IMR-90 (cell line): ENCODE measurements around the gene NLRP1. TPM values are rescaled to one million over a fixed set of nuclear protein-coding genes. Genes with fewer than 3 reads are reported as not detected.

Experiments used
- ATAC-seq: fragments of 200-7000 bp; cut with Tn5 transposase; 2 replicates; pipeline ENCODE4 v1.9.1; 2020; ENCODE audit warnings: low read depth, mild to moderate bottlenecking, moderate library complexity
- BruUV-seq: library from RNA; stranded (reverse); fragments of 400-500 nt; replicated peaks from 2 replicates; lab custom pipeline; 2021; lab: Mats Ljungman, UMichigan
- CTCF ChIA-PET: fragments of 300-600 bp; formaldehyde crosslinking; extraction: SDS; loops from one replicate; lab custom pipeline; 2021; ENCODE audit warnings: antibody characterized with exemption; lab: Yijun Ruan, JAX
- POLR2A ChIA-PET: fragments of 300-600 bp; sonication (Branson Sonifier 250); formaldehyde crosslinking; loops from one replicate; lab custom pipeline; 2022; ENCODE audit warnings: antibody characterized with exemption; ENCODE audit not compliant: unreplicated experiment; lab: Charles Lee
- DNase-seq: peaks from one replicate; pipeline ENCODE4 v3.0.0; 2013
- H2AFZ ChIP-seq: replicated peaks from 2 replicates; pipeline ENCODE3; 2013; ENCODE audit warnings: low read length, mild to moderate bottlenecking; ENCODE audit not compliant: poor library complexity
- H2AK5ac ChIP-seq: 2 replicates; pipeline ENCODE4 v1.6.1; 2013; ENCODE audit warnings: low read depth, low read length, inconsistent platforms
- H2AK9ac ChIP-seq: replicated peaks from 2 replicates; pipeline ENCODE3; 2013; ENCODE audit warnings: mild to moderate bottlenecking, low read depth, low read length, moderate library complexity; ENCODE audit not compliant: poor library complexity
- H2BK120ac ChIP-seq: 2 replicates; pipeline ENCODE4 v1.6.1; 2013; ENCODE audit warnings: low read depth, low read length, inconsistent platforms
- H2BK15ac ChIP-seq: 3 replicates; pipeline ENCODE4 v1.6.1; 2013; ENCODE audit warnings: low read depth, low read length, inconsistent platforms
- H2BK20ac ChIP-seq: 2 replicates; pipeline ENCODE4 v1.6.1; 2013; ENCODE audit warnings: low read depth, mild to moderate bottlenecking, inconsistent platforms, low read length, moderate library complexity
- H2BK5ac ChIP-seq: 2 replicates; pipeline ENCODE4 v1.6.1; 2013; ENCODE audit warnings: mild to moderate bottlenecking, low read depth, low read length, inconsistent platforms; ENCODE audit not compliant: poor library complexity, severe bottlenecking
- H3K14ac ChIP-seq: replicated peaks from 2 replicates; pipeline ENCODE4 v1.6.1; 2013; ENCODE audit warnings: low read depth, low read length, inconsistent platforms
- H3K18ac ChIP-seq: 2 replicates; pipeline ENCODE4 v1.6.1; 2013; ENCODE audit warnings: low read depth, low read length, control low read depth
- H3K23ac ChIP-seq: 2 replicates; pipeline ENCODE4 v1.6.1; 2013; ENCODE audit warnings: low read depth, low read length, inconsistent platforms
- H3K27ac ChIP-seq: 2 replicates; pipeline ENCODE4 v1.5.1; 2013; ENCODE audit warnings: mild to moderate bottlenecking, control low read depth, low read length; ENCODE audit not compliant: insufficient read depth
- H3K27me3 ChIP-seq: 2 replicates; pipeline ENCODE4 v1.6.1; 2013; ENCODE audit warnings: low read length; ENCODE audit not compliant: control insufficient read depth, insufficient read depth
- H3K36me3 ChIP-seq: 2 replicates; pipeline ENCODE4 v1.6.1; 2013; ENCODE audit warnings: low read length, mixed read lengths; ENCODE audit not compliant: control insufficient read depth, insufficient read depth
- H3K4ac ChIP-seq: 2 replicates; pipeline ENCODE4 v1.6.1; 2013; ENCODE audit warnings: low read depth, low read length, inconsistent platforms
- H3K4me1 ChIP-seq: 2 replicates; pipeline ENCODE4 v1.6.1; 2013; ENCODE audit warnings: low read length, mixed read lengths; ENCODE audit not compliant: control insufficient read depth, insufficient read depth
- H3K4me2 ChIP-seq: 2 replicates; pipeline ENCODE4 v1.6.1; 2013; ENCODE audit warnings: low read depth, mild to moderate bottlenecking, control low read depth, low read length, moderate library complexity
- H3K4me3 ChIP-seq: 2 replicates; pipeline ENCODE4 v1.5.1; 2013; ENCODE audit warnings: low read depth, mild to moderate bottlenecking, control low read depth, low read length, moderate library complexity; ENCODE audit not compliant: insufficient read depth
- H3K56ac ChIP-seq: 2 replicates; pipeline ENCODE4 v1.6.1; 2013; ENCODE audit warnings: low read length, inconsistent platforms; ENCODE audit not compliant: insufficient read depth; ENCODE audit errors: extremely low read depth
- H3K79me1 ChIP-seq, 2 experiments: 2 replicates each; pipeline ENCODE4 v1.6.1; 2013; ENCODE audit warnings: low read length in 2 of 2, inconsistent platforms in 1 of 2, low read depth in 1 of 2
- H3K9ac ChIP-seq: 2 replicates; pipeline ENCODE4 v1.6.1; 2013; ENCODE audit warnings: low read depth, low read length, control low read depth
- H3K9me1 ChIP-seq: 2 replicates; pipeline ENCODE4 v1.6.1; 2013; ENCODE audit warnings: low read length, inconsistent platforms; ENCODE audit not compliant: insufficient read depth
- H3K9me3 ChIP-seq: 2 replicates; pipeline ENCODE4 v1.6.1; 2013; ENCODE audit warnings: low read length; ENCODE audit not compliant: control insufficient read depth, insufficient read depth
- H4K20me1 ChIP-seq: 2 replicates; pipeline ENCODE4 v1.6.1; 2013; ENCODE audit warnings: low read length, inconsistent platforms; ENCODE audit not compliant: insufficient read depth
- H4K5ac ChIP-seq: 2 replicates; pipeline ENCODE4 v1.6.1; 2013; ENCODE audit warnings: mild to moderate bottlenecking, low read depth, low read length, control low read depth
- H4K8ac ChIP-seq, 2 experiments: 2 replicates each; pipeline ENCODE4 v1.6.1; 2013; ENCODE audit warnings: low read depth in 2 of 2, low read length in 2 of 2, control low read depth in 1 of 2, inconsistent platforms in 1 of 2
- H4K91ac ChIP-seq: 2 replicates; pipeline ENCODE4 v1.6.1; 2013; ENCODE audit warnings: low read depth, low read length, inconsistent platforms; ENCODE audit not compliant: insufficient read depth
- BHLHE40 ChIP-seq: fragments of 150-350 bp; IDR thresholded peaks from 2 replicates; pipeline ENCODE4 v1.6.1; 2016; ENCODE audit warnings: mild to moderate bottlenecking, low read depth, low read length
- MAZ ChIP-seq: IDR thresholded peaks from 2 replicates; pipeline ENCODE4 v1.6.1; 2012; ENCODE audit warnings: low read depth, mild to moderate bottlenecking, low read length, improper control_type of control experiment, moderate library complexity, borderline replicate concordance
- POLR2A ChIP-seq: IDR thresholded peaks from 2 replicates; pipeline ENCODE4 v1.6.1; 2012; ENCODE audit warnings: mild to moderate bottlenecking, low read depth, low read length
- RAD21 ChIP-seq: IDR thresholded peaks from 2 replicates; pipeline ENCODE4 v1.6.1; 2012; ENCODE audit warnings: low read length, improper control_type of control experiment
- RCOR1 ChIP-seq: IDR thresholded peaks from 2 replicates; pipeline ENCODE4 v1.6.1; 2012; ENCODE audit warnings: mild to moderate bottlenecking, low read length, improper control_type of control experiment; ENCODE audit not compliant: insufficient replicate concordance
- SMC3 ChIP-seq: fragments of 150-350 bp; IDR thresholded peaks from 2 replicates; pipeline ENCODE4 v1.6.1; 2016; ENCODE audit warnings: low read depth, mild to moderate bottlenecking, antibody characterized with exemption, low read length, moderate library complexity
- WGBS, 2 experiments: methylation state at CpG; one replicate each; pipeline versions ENCODE4 v1.1.5 to v1.1.7; 2013; ENCODE audit warnings: missing lambda C conversion rate in 2 of 2; ENCODE audit not compliant: insufficient read length in 1 of 2; ENCODE audit errors: extremely low coverage in 2 of 2; 5-methylcytosine and 5-hydroxymethylcytosine counted together
- dilution Hi-C: fragments of 300-500 bp; cut with HindIII; formaldehyde crosslinking; loops from one replicate; pipeline ENCODE4 v1.14.3; 2018; ENCODE audit warnings: low sequenced_read_pairs; ENCODE audit not compliant: unreplicated experiment
- in situ Hi-C: fragments of 300-500 bp; cut with MboI; formaldehyde crosslinking; loops from 3 replicates; pipeline ENCODE4 v1.14.3; 2019; ENCODE audit warnings: low sequenced_read_pairs, inconsistent platforms, mixed read lengths
- intact Hi-C: fragments of 100-400 bp; cut with micrococcal nuclease; formaldehyde crosslinking; loops from 2 replicates; pipeline ENCODE4 v1.10.0; 2022
- polyA plus RNA-seq, 3 experiments: library from polyadenylated mRNA; depleted of rRNA; stranded (reverse); fragments of >200 nt; gene quantifications; 2 replicates each; pipeline ENCODE4 v1.2.3, GENCODE V29; 2012; ENCODE audit warnings: low replicate concordance in 1 of 3
- total RNA-seq: library from RNA; depleted of rRNA; stranded (reverse); fragments of >200 nt; gene quantifications from 2 replicates; pipeline ENCODE4 v1.2.3, GENCODE V29; 2012

The NLRP1 gene
- total and polyA plus RNA-seq, 2 of the 4 experiments (the other 2 are of a cell fraction), result 134 to 340 TPM

DNA sequence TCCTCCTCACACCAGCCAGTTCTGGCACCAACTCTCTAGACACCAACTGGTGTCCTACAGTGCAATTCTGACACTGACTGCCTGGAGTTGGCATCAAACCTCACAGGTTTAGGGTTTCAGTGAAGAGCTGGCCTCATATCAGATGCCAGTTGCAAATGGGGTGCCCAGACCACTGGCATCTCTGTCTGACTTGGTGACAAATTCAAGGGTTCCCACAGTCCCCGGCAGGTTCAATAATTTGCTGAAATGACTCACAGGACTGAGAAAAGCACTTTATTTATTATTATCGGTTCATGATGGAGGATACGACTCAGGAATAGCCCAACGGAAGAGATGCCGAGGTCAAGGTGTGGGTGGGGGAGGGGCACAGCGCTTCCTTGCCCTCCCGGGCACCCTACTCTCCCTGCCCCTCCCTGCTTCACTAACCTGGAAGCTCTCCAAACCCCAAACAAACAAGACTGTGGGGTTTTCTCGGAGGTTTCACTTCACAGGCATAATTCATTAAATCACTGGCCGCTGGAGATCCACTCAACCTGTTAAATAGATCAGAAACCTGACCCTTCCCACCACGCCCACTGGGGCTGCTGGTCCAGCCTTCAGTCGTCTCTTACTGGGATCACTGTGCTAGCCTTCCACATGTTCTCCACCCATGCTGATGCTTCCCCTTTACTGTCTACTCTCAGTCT, 1.7 kb upstream of the NLRP1 start (continued):
- TF ChIP-seq SMC3 (no peak), MAZ (no peak)

DNA sequence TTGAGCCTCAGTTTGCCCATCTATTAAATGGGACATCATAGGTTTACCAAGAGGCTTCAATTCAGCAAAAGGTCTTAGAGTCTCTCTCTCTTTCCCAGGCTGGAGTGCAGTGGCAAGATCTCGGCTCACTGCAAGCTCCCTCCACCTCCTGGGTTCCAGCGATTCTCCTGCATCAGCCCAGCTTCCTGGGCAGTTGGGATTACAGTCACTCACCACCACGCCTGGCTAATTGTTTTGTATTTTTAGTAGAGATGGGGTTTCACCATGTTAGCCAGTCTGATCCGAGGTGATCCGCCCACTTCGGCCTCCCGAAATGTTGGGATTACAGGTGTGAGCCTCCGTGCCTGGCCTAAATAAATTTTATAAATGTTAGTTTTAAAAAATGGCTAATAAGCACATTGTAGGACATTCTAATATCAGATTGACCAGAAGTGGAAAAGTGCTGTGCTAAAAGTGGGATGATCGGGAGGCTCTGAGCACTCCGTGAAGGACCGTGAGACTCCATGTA, 1.0 kb upstream of the NLRP1 start:
- 80% methylated on average over 1 of the region's 11 CpGs; no CpG with 5 or more reads in 1 of the 2 experiments for WGBS, 2 experiments
- BruUV-seq, result no TSS peak

More for the DNA sequence above, 1.0 kb upstream of the NLRP1 start:
- peak overlapping the region; percentile 73 for H3K18ac ChIP-seq
- no peaks in the 10 kb centered on the region for H3K9me3 ChIP-seq
- H2AK5ac ChIP-seq, result peak overlapping the region; percentile 85
- H2AFZ ChIP-seq, result peak overlapping the region; percentile 93
- peak overlapping the region; percentile 97 for H4K91ac ChIP-seq
- POLR2A ChIA-PET, result interaction anchor here (0.5 kb wide), 1 partner anchor 1401 kb away, joined by 3 read pairs; no protein-coding TSS in a partner anchor
- peak overlapping the region; percentile 89 for H2AK9ac ChIP-seq
- DNase-seq (no peak), ATAC-seq (no peak)
- H3K4me1 ChIP-seq, result peaks cover 20% of the 10 kb centered on the region
- H4K20me1 ChIP-seq, result no peaks in the 10 kb centered on the region
- peak; percentile 96 for TF ChIP-seq RCOR1
- no peak for TF ChIP-seq BHLHE40
- no peak for TF ChIP-seq MAZ
- no peak for TF ChIP-seq POLR2A
- TF ChIP-seq RAD21, result no peak
- peak overlapping the region; percentile 93 for H3K14ac ChIP-seq
- in situ Hi-C loops (loop anchor here (5.0 kb wide), 1 partner anchor 837 kb away; no protein-coding TSS in a partner anchor), intact Hi-C loops (loop anchor here (2.0 to 10.0 kb wide), 3 partner anchors 85 to 1259 kb away; partner anchors contain the start of genes C17orf100 and MED31), dilution Hi-C loops (no loop called here)
- peaks cover 16% of the 10 kb centered on the region for H3K9me1 ChIP-seq
- peak overlapping the region; percentile 92 for H3K27ac ChIP-seq
- no peak overlapping the region for H3K4me3 ChIP-seq
- H3K79me1 ChIP-seq, result peaks cover 21 to 25% of the 10 kb centered on the region in 2 experiments; a peak in 3 of 4 replicates
- H4K8ac ChIP-seq, result peak overlapping the region; percentile 96; a peak in 3 of 4 replicates
- peak overlapping the region; percentile 95 for H2BK120ac ChIP-seq
- H3K23ac ChIP-seq, result 0 out of 2 replicates have a peak overlapping the region, but pooled peaks have one; percentile 62
- peak overlapping the region; percentile 86 for H2BK20ac ChIP-seq
- H4K5ac ChIP-seq, result peak overlapping the region; percentile 83
- CTCF ChIA-PET, result interaction anchor here (0.6 kb wide), 2 partner anchors 827 to 1063 kb away, joined by 3 to 4 read pairs; no protein-coding TSS in a partner anchor
- no peaks in the 10 kb centered on the region for H3K27me3 ChIP-seq
- peaks cover 6% of the 10 kb centered on the region; the same call in 1 of the 2 replicates for H3K36me3 ChIP-seq
- peak overlapping the region; percentile 96 for H3K4ac ChIP-seq
- 0 out of 2 replicates have a peak overlapping the region, but pooled peaks have one; percentile 5 for H3K4me2 ChIP-seq
- H2BK15ac ChIP-seq, result peak overlapping the region; percentile 57; the same call in 2 of the 3 replicates
- peak overlapping the region; percentile 29; the same call in 1 of the 2 replicates for H3K9ac ChIP-seq
- peak overlapping the region; percentile 92 for H2BK5ac ChIP-seq
- H3K56ac ChIP-seq, result peak overlapping the region; percentile 59; the same call in 1 of the 2 replicates
